ENCODE measurements around the gene MED12L. TPM values are rescaled to one million over a fixed set of nuclear protein-coding genes. Genes with fewer than 3 reads are reported as not detected.
A peak's percentile ranks its signal among the peaks of the same experiment; 100 is the strongest.

Gene MED12L
- total RNA-seq, 4 donors from 2014 or later = 0.19 to 0.83 (median 0.41) TPM

GRCh38 chr3:151467069-151467468 is 381.6 kb downstream of the MED12L start:
- H3K9me3 ChIP-seq = no peaks in the 10 kb centered on the region
- intact Hi-C loops (cut with DNase I) = loop anchor here (10.0 kb wide), 2 partner anchors 198 to 448 kb away; no protein-coding TSS in a partner anchor
- WGBS = 83% methylated on average over 1 of the region's 1 CpG

GRCh38 chr3:151468284-151468917 is 382.9 kb downstream of the MED12L start:
- no peak for DNase-seq (ENCODE audit: extremely low spot score)
- Histone ChIP-seq H3K9me3 (no peaks in the 10 kb centered on the region), H3K4me1 (no peaks in the 10 kb centered on the region), H3K36me3 (no peaks in the 10 kb centered on the region), H3K27me3 (no peaks in the 10 kb centered on the region), H3K27ac (replicated peaks in 1 of 4) (no peak overlapping the region), H3K4me3 (no peak overlapping the region)
- intact Hi-C loops (cut with DNase I) = loop anchor here (2.0 to 10.0 kb wide), 3 partner anchors 196 to 446 kb away; no protein-coding TSS in a partner anchor
- TF ChIP-seq EP300 (IDR thresholded peaks at IDR 0.05) = no peak
- TF ChIP-seq, protein P1, sequence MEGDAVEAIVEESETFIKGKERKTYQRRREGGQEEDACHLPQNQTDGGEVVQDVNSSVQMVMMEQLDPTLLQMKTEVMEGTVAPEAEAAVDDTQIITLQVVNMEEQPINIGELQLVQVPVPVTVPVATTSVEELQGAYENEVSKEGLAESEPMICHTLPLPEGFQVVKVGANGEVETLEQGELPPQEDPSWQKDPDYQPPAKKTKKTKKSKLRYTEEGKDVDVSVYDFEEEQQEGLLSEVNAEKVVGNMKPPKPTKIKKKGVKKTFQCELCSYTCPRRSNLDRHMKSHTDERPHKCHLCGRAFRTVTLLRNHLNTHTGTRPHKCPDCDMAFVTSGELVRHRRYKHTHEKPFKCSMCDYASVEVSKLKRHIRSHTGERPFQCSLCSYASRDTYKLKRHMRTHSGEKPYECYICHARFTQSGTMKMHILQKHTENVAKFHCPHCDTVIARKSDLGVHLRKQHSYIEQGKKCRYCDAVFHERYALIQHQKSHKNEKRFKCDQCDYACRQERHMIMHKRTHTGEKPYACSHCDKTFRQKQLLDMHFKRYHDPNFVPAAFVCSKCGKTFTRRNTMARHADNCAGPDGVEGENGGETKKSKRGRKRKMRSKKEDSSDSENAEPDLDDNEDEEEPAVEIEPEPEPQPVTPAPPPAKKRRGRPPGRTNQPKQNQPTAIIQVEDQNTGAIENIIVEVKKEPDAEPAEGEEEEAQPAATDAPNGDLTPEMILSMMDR (IDR thresholded peaks at IDR 0.05) = peak; percentile 64 to 90 (median 81)
- no peak for TF ChIP-seq POLR2AphosphoS5 (IDR thresholded peaks at IDR 0.05)
- WGBS = 55% methylated on average over 9 of the region's 9 CpGs

More at GRCh38 chr3:151467069-151467468, 381.6 kb downstream of the MED12L start:
- H3K4me1 ChIP-seq = no peaks in the 10 kb centered on the region
- H3K4me3 ChIP-seq = no peak overlapping the region
- TF ChIP-seq EP300 (IDR thresholded peaks at IDR 0.05) (no peak), POLR2AphosphoS5 (IDR thresholded peaks at IDR 0.05) (no peak), POLR2A (IDR thresholded peaks at IDR 0.05; ENCODE audit: low read depth) (no peak)
- TF ChIP-seq, protein P1 (IDR thresholded peaks at IDR 0.05) = no peak
- no peaks in the 10 kb centered on the region for H3K27me3 ChIP-seq
- H3K36me3 ChIP-seq = no peaks in the 10 kb centered on the region
- H3K27ac ChIP-seq (replicated peaks in 1 of 4) = no peak overlapping the region
- DNase-seq (ENCODE audit: extremely low spot score) = no peak

- intact Hi-C loops (cut with DNase I) = no loop called here
- no peaks in the 10 kb centered on the region for H3K27me3 ChIP-seq
- H3K36me3 ChIP-seq = no peaks in the 10 kb centered on the region
- DNase-seq (ENCODE audit: extremely low spot score) = no peak
- no peak overlapping the region for H3K27ac ChIP-seq (replicated peaks in 1 of 4)
- no peak for TF ChIP-seq POLR2A (IDR thresholded peaks at IDR 0.05; ENCODE audit: low read depth)
- TF ChIP-seq EP300 (IDR thresholded peaks at IDR 0.05) = no peak
- no peak for TF ChIP-seq POLR2AphosphoS5 (IDR thresholded peaks at IDR 0.05)
- TF ChIP-seq, protein P1 (IDR thresholded peaks at IDR 0.05) = no peak
- no peak overlapping the region for H3K4me3 ChIP-seq
- peaks cover 0 to 6% (median 4%) of the 10 kb centered on the region in 4 donors for H3K4me1 ChIP-seq
- peaks cover 0 to 3% (median 2%) of the 10 kb centered on the region in 4 donors for H3K9me3 ChIP-seq
- WGBS = 80% methylated on average over 6 of the region's 7 CpGs
Measured at GRCh38 chr3:151476344-151477018, 391.0 kb downstream of the MED12L start.

DNA sequence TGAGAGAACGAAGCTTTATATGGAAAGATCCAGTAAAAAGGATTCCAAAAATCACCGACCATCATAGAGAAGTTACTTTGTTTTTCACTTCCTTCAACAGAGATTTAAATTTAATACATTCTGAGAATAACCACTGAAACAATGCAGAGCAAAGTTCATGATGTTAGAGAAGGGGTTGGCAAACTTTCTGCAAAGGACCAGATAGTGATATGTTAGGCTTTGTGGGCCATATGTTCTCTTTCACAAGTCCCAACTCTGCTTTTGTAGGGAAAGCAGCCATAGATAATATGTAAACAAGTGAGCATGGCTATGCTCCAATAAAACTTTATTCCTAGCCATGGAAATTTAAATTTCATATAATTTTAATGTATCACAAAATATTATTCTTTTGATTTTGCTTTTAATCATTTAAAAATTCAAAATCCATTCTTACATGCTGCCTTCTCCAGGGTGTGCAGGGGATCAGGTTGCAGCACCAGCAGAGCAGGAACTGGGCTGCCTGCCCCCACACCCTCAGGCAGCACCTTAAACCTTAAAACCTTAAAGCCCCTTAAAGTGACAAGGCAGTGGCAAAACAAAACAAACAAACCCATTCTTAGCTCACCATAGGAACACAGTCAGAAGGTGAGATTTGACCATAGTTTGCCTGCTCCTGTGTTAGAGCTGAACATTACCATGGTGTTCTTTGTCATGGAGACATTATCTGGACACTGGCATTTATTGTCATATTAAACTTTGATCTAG is 392.3 kb downstream of the MED12L start:
- 73% methylated on average over 2 of the region's 2 CpGs for WGBS
- intact Hi-C loops (cut with DNase I) = no loop called here
- H3K27ac ChIP-seq (replicated peaks in 1 of 4) = no peak overlapping the region
- no peak for TF ChIP-seq POLR2A (IDR thresholded peaks at IDR 0.05; ENCODE audit: low read depth)
- no peaks in the 10 kb centered on the region for H3K27me3 ChIP-seq
- DNase-seq (ENCODE audit: extremely low spot score) = no peak
- peaks cover 0 to 6% (median 4%) of the 10 kb centered on the region in 4 donors for H3K4me1 ChIP-seq
- H3K9me3 ChIP-seq = peaks cover 0 to 14% (median 9%) of the 10 kb centered on the region in 4 donors
- no peaks in the 10 kb centered on the region for H3K36me3 ChIP-seq
- H3K4me3 ChIP-seq = no peak overlapping the region

DNA sequence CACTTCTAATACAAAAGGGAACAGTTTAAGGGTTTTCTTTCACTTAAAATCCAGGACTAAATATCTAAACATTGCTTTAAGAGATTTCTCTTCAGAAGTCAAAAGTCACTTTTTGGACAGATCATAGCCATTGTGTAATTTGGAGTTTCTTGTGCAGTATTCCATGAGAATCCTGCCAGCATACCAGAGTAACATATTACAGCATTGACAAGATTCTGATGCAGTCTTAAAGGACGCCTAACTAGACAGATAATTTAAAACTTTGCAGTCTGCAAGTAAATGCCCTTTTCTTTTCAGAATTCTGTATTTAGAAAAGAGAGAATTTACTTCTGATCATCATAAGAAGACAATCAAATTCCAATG is 392.9 kb downstream of the MED12L start:
- Histone ChIP-seq H3K4me3 (no peak overlapping the region), H3K27me3 (no peaks in the 10 kb centered on the region), H3K36me3 (no peaks in the 10 kb centered on the region), H3K9me3 (peaks cover 0 to 17% (median 9%) of the 10 kb centered on the region in 4 donors), H3K27ac (replicated peaks in 1 of 4) (no peak overlapping the region), H3K4me1 (peaks cover 0 to 6% (median 4%) of the 10 kb centered on the region in 4 donors)
- WGBS = 61% methylated on average over 1 of the region's 1 CpG
- intact Hi-C loops (cut with DNase I) = no loop called here
- DNase-seq (ENCODE audit: extremely low spot score) = no peak
- TF ChIP-seq POLR2A (IDR thresholded peaks at IDR 0.05; ENCODE audit: low read depth) = no peak
- no peak for TF ChIP-seq EP300 (IDR thresholded peaks at IDR 0.05)
- no peak for TF ChIP-seq POLR2AphosphoS5 (IDR thresholded peaks at IDR 0.05)
- TF ChIP-seq, protein P1 (IDR thresholded peaks at IDR 0.05) = no peak
